CD4-positive, CD25-positive, alpha-beta regulatory T cell (primary cell): Measurements from ENCODE around the gene FRRS1L. TPM values are rescaled to one million over a fixed set of nuclear protein-coding genes. Genes with fewer than 3 reads are reported as not detected.

ENCODE experiments used
- ATAC-seq, 2 donors: fragments of 150-1000 bp; cut with Tn5 transposase; one replicate each; pipeline ENCODE4 v1.10.0; 2021; ENCODE audit warnings: low read depth in 2 of 2, moderate number of reproducible peaks in 2 of 2, moderate library complexity in 1 of 2
- DNase-seq, 3 donors: peaks; one replicate each; pipeline versions ENCODE4 v3.0.0 to v3.0.0-alpha.2; 2012 to 2022; ENCODE audit warnings: mixed read lengths in 1 of 3
- H3K27ac ChIP-seq: one replicate; pipeline ENCODE4 v1.7.0; 2013; ENCODE audit warnings: mild to moderate bottlenecking, low read length; ENCODE audit not compliant: insufficient read depth, poor library complexity, severe bottlenecking
- H3K27me3 ChIP-seq: one replicate; pipeline ENCODE4 v1.7.0; 2013; ENCODE audit warnings: low read length; ENCODE audit not compliant: control insufficient read depth, insufficient read depth
- H3K36me3 ChIP-seq: one replicate; pipeline ENCODE4 v1.7.0; 2013; ENCODE audit warnings: mild to moderate bottlenecking, low read length, moderate library complexity; ENCODE audit not compliant: control insufficient read depth, insufficient read depth
- H3K4me1 ChIP-seq: 2 replicates; pipeline ENCODE4 v1.7.0; 2013; ENCODE audit warnings: mild to moderate bottlenecking, low read length; ENCODE audit not compliant: insufficient read depth, control insufficient read depth, poor library complexity, severe bottlenecking
- H3K4me3 ChIP-seq: one replicate; pipeline ENCODE4 v1.7.0; 2013; ENCODE audit warnings: low read depth, mild to moderate bottlenecking, low read length, moderate library complexity
- H3K9me3 ChIP-seq, 2 experiments: 1 replicate in 1 of 2; 2 replicates in 1 of 2; pipeline ENCODE4 v1.7.0; 2013; ENCODE audit warnings: low read length in 2 of 2, mild to moderate bottlenecking in 1 of 2, moderate library complexity in 1 of 2; ENCODE audit not compliant: control insufficient read depth in 2 of 2
- H3K27ac Mint-ChIP-seq, 3 donors: one replicate each; pipeline ENCODE4 v1.8.0; 2020 to 2022; ENCODE audit warnings: mild to moderate bottlenecking in 3 of 3, mixed read lengths in 3 of 3, moderate library complexity in 2 of 3
- H3K27me3 Mint-ChIP-seq: one replicate; pipeline ENCODE4 v1.8.0; 2022; ENCODE audit warnings: mild to moderate bottlenecking, mixed read lengths
- H3K36me3 Mint-ChIP-seq: one replicate; pipeline ENCODE4 v1.8.0; 2020; ENCODE audit warnings: mixed read lengths
- H3K4me1 Mint-ChIP-seq, 4 donors: one replicate each; pipeline ENCODE4 v1.8.0; 2020 to 2022; ENCODE audit warnings: mixed read lengths in 4 of 4, mild to moderate bottlenecking in 1 of 4
- H3K4me3 Mint-ChIP-seq, 4 donors: one replicate each; pipeline ENCODE4 v1.8.0; 2020 to 2022; ENCODE audit warnings: mild to moderate bottlenecking in 4 of 4, mixed read lengths in 4 of 4, moderate library complexity in 3 of 4
- H3K9me3 Mint-ChIP-seq, 7 donors: one replicate each; pipeline ENCODE4 v1.8.0; 2020 to 2022; ENCODE audit warnings: mixed read lengths in 7 of 7, mild to moderate bottlenecking in 3 of 7, moderate library complexity in 2 of 7
- polyA plus RNA-seq, 4 donors: library from polyadenylated mRNA; unstranded; fragments of 300-500 nt; fragmentation: Illumina TruSeq; gene quantifications; one replicate each; pipeline ENCODE4 v1.2.3, GENCODE V29; 2021
- total RNA-seq: library from RNA; stranded (reverse); gene quantifications from one replicate; pipeline ENCODE4 v1.2.3, GENCODE V29; 2022

FRRS1L gene
- total and polyA plus RNA-seq, 5 donors from 2014 or later = not detected

GRCh38 chr9:109171926-109172325, 4.9 kb upstream of the FRRS1L start:
- H3K4me3 Mint-ChIP-seq = no peak overlapping the region
- peaks cover 18% of the 10 kb centered on the region for H3K27me3 ChIP-seq
- peaks cover 38% of the 10 kb centered on the region for H3K27me3 Mint-ChIP-seq
- peaks cover 0 to 4% (median 2%) of the 10 kb centered on the region in 4 donors for H3K4me1 Mint-ChIP-seq
- H3K4me1 ChIP-seq = no peaks in the 10 kb centered on the region
- ATAC-seq (no peak), DNase-seq (no peak)
- no peak overlapping the region for H3K4me3 ChIP-seq
- no peaks in the 10 kb centered on the region for H3K36me3 Mint-ChIP-seq
- no peaks in the 10 kb centered on the region for H3K36me3 ChIP-seq
- H3K27ac ChIP-seq = no peak overlapping the region
- no peaks in the 10 kb centered on the region for H3K9me3 ChIP-seq
- H3K9me3 Mint-ChIP-seq = peaks cover 0 to 3% (median 0%) of the 10 kb centered on the region in 7 donors
- peak overlapping the region in 2 of 3 donors; percentile 68 to 75 for H3K27ac Mint-ChIP-seq

GRCh38 chr9:109168170-109168569, 1.1 kb upstream of the FRRS1L start:
- Mint-ChIP-seq H3K27ac (no peak overlapping the region), H3K4me1 (peaks cover 0 to 7% (median 2%) of the 10 kb centered on the region in 4 donors), H3K9me3 (peaks cover 0 to 5% (median 0%) of the 10 kb centered on the region in 7 donors), H3K4me3 (no peak overlapping the region), H3K36me3 (no peaks in the 10 kb centered on the region), H3K27me3 (peaks cover 58% of the 10 kb centered on the region)
- H3K36me3 ChIP-seq = no peaks in the 10 kb centered on the region
- H3K27me3 ChIP-seq = peaks cover 28% of the 10 kb centered on the region
- H3K9me3 ChIP-seq = peaks cover 0 to 5% of the 10 kb centered on the region in 2 experiments
- H3K4me3 ChIP-seq = no peak overlapping the region
- no peak for ATAC-seq
- no peak overlapping the region for H3K27ac ChIP-seq
- no peak for DNase-seq
- no peaks in the 10 kb centered on the region for H3K4me1 ChIP-seq

DNA sequence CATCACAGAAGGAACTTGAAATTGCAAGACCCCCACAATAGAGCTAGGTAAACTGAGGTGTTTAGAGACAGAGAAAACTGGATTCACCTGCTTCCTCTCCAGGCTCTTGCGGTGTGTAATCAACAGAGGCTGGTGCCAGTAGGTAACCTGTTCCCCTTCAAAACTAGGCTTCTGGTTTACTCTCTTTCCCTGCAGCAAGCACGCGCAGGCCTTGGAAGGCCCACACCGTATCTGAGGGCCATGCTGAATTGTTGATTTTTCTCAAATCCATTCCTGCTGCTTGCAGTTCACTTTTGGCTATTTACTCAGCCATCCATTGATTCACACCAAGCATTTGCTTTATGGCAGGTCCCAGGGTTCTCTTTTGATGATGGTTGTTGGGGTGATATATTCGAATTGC, 667 bp upstream of the FRRS1L start:
- peaks cover 0 to 5% of the 10 kb centered on the region in 2 experiments for H3K9me3 ChIP-seq
- peaks cover 0 to 7% (median 2%) of the 10 kb centered on the region in 4 donors for H3K4me1 Mint-ChIP-seq
- H3K9me3 Mint-ChIP-seq = peaks cover 0 to 5% (median 0%) of the 10 kb centered on the region in 7 donors
- peak overlapping the region in 3 of 4 donors; percentile 15 to 82 (median 22) for H3K4me3 Mint-ChIP-seq
- H3K36me3 ChIP-seq = no peaks in the 10 kb centered on the region
- DNase-seq = no peak
- ATAC-seq = no peak
- H3K27ac ChIP-seq = no peak overlapping the region
- H3K27me3 ChIP-seq = peaks cover 26% of the 10 kb centered on the region
- H3K4me3 ChIP-seq = no peak overlapping the region
- H3K36me3 Mint-ChIP-seq = no peaks in the 10 kb centered on the region
- H3K4me1 ChIP-seq = no peaks in the 10 kb centered on the region
- H3K27ac Mint-ChIP-seq = no peak overlapping the region
- H3K27me3 Mint-ChIP-seq = peaks cover 61% of the 10 kb centered on the region

DNA sequence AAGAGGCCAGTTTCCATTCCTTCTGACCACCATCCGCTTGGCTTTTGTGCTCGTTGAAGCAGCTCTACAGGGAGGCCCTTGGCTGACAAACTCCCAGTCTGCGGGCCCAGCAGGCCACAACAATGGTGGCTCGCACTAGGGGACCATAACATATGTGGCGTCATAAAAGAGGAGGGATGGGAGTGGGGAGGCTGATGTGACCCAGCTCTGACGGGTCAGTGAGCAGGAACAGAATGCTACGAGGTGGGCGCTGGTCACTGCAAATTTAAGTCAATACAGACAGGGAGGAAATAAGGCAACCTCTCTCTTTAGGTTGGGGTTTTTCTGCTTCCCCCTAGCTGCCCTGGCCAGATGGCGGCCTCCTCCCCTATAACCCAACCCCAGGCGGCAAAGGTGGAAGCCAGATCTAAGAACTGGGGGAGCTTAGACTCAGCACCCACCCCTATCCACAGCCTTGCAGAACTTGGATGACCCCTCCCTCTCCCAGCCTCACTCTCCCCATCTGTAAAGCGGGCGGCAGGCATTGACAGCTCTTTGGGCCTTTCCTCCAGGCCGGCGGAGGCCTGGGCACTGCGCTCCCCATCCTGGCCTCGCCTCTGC, 778 bp downstream of the FRRS1L start:
- Mint-ChIP-seq H3K4me1 (peaks cover 0 to 7% (median 2%) of the 10 kb centered on the region in 4 donors), H3K9me3 (peaks cover 0 to 9% (median under 1%) of the 10 kb centered on the region in 7 donors), H3K27ac (no peak overlapping the region), H3K4me3 (peak overlapping the region in 1 of 4 donors; percentile 63), H3K36me3 (no peaks in the 10 kb centered on the region), H3K27me3 (peaks cover 62% of the 10 kb centered on the region)
- DNase-seq (no peak), ATAC-seq (no peak)
- no peaks in the 10 kb centered on the region for H3K36me3 ChIP-seq
- no peak overlapping the region for H3K4me3 ChIP-seq
- H3K27ac ChIP-seq = no peak overlapping the region
- peaks cover 0 to 5% of the 10 kb centered on the region in 2 experiments for H3K9me3 ChIP-seq
- peaks cover 28% of the 10 kb centered on the region for H3K27me3 ChIP-seq
- H3K4me1 ChIP-seq = no peaks in the 10 kb centered on the region

DNA sequence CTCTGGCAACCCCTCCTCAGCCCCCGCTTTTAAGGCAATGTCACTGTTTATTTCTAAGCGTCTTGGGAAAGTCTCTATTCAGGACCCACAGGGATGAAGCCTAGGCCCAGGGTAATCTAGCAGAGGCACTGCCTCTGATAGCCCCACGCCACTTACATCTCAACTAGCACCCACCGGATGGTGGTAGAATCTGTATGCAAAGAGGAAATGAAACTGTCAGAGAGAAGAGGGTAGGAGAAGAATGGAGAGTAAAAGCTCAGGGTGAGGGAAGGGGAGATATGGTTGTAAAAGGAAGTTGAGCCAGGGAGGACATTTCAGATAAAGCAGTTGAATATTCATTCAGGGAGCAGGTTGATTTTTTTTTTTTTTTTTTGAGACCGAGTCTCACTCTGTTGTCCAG, 3.0 kb downstream of the FRRS1L start:
- Histone ChIP-seq H3K4me3 (no peak overlapping the region), H3K27ac (no peak overlapping the region), H3K4me1 (no peaks in the 10 kb centered on the region), H3K9me3 (peaks cover 0 to 5% of the 10 kb centered on the region in 2 experiments), H3K27me3 (peaks cover 24% of the 10 kb centered on the region), H3K36me3 (no peaks in the 10 kb centered on the region)
- Mint-ChIP-seq H3K4me1 (peaks cover 0 to 7% (median 2%) of the 10 kb centered on the region in 4 donors), H3K9me3 (peaks cover 0 to 7% (median 2%) of the 10 kb centered on the region in 7 donors), H3K27ac (no peak overlapping the region), H3K4me3 (no peak overlapping the region), H3K27me3 (peaks cover 58% of the 10 kb centered on the region), H3K36me3 (no peaks in the 10 kb centered on the region)
- DNase-seq (no peak), ATAC-seq (no peak)

DNA sequence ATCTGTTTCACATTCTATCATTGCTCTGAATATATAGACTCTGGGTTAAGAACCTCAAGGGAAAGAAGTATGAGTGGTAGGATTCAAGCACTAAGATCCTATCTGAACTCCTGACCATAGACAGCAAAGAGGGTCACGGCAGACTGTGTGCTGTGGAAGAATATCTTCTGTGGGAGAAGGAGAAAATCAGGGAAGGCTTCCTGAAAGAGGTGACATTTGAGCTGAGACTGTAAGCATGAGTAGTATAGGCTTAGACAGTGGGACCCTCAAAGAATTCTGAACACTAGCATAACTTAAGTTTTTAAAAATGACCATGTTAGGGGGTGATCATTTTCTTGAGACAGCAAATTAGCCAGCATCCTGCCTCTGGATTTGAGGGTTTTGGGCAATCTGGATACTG, 3.9 kb downstream of the FRRS1L start:
- no peak for DNase-seq
- Mint-ChIP-seq H3K27me3 (peaks cover 55% of the 10 kb centered on the region), H3K27ac (no peak overlapping the region), H3K4me1 (peaks cover 0 to 7% (median 1%) of the 10 kb centered on the region in 4 donors), H3K36me3 (no peaks in the 10 kb centered on the region), H3K9me3 (peaks cover 0 to 9% (median 2%) of the 10 kb centered on the region in 7 donors), H3K4me3 (no peak overlapping the region)
- no peak for ATAC-seq
- Histone ChIP-seq H3K36me3 (no peaks in the 10 kb centered on the region), H3K9me3 (peaks cover 0 to 5% of the 10 kb centered on the region in 2 experiments), H3K27me3 (peaks cover 22% of the 10 kb centered on the region), H3K27ac (no peak overlapping the region), H3K4me3 (no peak overlapping the region), H3K4me1 (no peaks in the 10 kb centered on the region)

GRCh38 chr9:109162677-109163076, 4.4 kb downstream of the FRRS1L start:
- no peak overlapping the region for H3K4me3 Mint-ChIP-seq
- H3K27me3 Mint-ChIP-seq = peaks cover 54% of the 10 kb centered on the region
- no peak for ATAC-seq

DNA sequence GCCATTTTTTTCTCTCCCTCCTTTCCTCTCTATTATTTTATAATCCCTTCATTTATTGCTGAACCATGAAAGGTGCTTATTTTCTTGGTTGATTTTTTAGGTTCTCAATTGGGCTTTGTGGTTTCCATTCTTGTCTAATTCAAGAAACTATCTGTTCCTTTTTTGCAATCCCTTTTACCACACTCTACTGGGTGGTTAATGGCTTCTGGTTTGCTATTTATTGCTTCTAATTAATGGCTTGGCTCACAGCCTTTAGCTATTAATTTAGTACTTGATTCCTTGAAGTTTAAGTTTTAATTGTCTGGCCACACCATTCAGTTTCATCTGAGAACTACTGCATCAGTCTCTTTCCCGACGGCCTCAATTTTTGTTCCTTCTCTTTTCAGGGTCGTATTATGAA, 5.6 kb downstream of the FRRS1L start:
- Mint-ChIP-seq H3K27ac (no peak overlapping the region), H3K36me3 (no peaks in the 10 kb centered on the region), H3K4me3 (no peak overlapping the region), H3K4me1 (peaks cover 0 to 4% (median 0%) of the 10 kb centered on the region in 4 donors), H3K9me3 (peaks cover 0 to 11% (median 3%) of the 10 kb centered on the region in 7 donors), H3K27me3 (peaks cover 52% of the 10 kb centered on the region)
- DNase-seq (no peak), ATAC-seq (no peak)
- no peak overlapping the region for H3K4me3 ChIP-seq
- no peaks in the 10 kb centered on the region for H3K4me1 ChIP-seq
- no peak overlapping the region for H3K27ac ChIP-seq
- no peaks in the 10 kb centered on the region for H3K36me3 ChIP-seq
- peaks cover 0 to 5% of the 10 kb centered on the region in 2 experiments for H3K9me3 ChIP-seq
- H3K27me3 ChIP-seq = peaks cover 12% of the 10 kb centered on the region

More at GRCh38 chr9:109162677-109163076, 4.4 kb downstream of the FRRS1L start:
- H3K36me3 ChIP-seq = no peaks in the 10 kb centered on the region
- H3K27ac ChIP-seq = no peak overlapping the region
- no peaks in the 10 kb centered on the region for H3K4me1 ChIP-seq
- H3K27ac Mint-ChIP-seq = no peak overlapping the region
- peaks cover 0 to 8% (median 2%) of the 10 kb centered on the region in 7 donors for H3K9me3 Mint-ChIP-seq
- no peak for DNase-seq
- H3K9me3 ChIP-seq = peaks cover 0 to 5% of the 10 kb centered on the region in 2 experiments
- peaks cover 0 to 7% (median under 1%) of the 10 kb centered on the region in 4 donors for H3K4me1 Mint-ChIP-seq
- no peak overlapping the region for H3K4me3 ChIP-seq
- no peaks in the 10 kb centered on the region for H3K36me3 Mint-ChIP-seq
- H3K27me3 ChIP-seq = peaks cover 16% of the 10 kb centered on the region
